HG02759 (cell line): Measurements from ENCODE around the gene GATA2.

ENCODE experiments used
- ATAC-seq: cut with Tn5 transposase; IDR thresholded peaks from one replicate; pipeline ENCODE4 v1.9.1; 2021; ENCODE audit warnings: mild to moderate bottlenecking, moderate library complexity; ENCODE audit not compliant: unreplicated experiment

GATA2 gene

GRCh38 chr3:128438488-128439072 is 54.4 kb downstream of the GATA2 start:
- ATAC-seq: no peak

DNA sequence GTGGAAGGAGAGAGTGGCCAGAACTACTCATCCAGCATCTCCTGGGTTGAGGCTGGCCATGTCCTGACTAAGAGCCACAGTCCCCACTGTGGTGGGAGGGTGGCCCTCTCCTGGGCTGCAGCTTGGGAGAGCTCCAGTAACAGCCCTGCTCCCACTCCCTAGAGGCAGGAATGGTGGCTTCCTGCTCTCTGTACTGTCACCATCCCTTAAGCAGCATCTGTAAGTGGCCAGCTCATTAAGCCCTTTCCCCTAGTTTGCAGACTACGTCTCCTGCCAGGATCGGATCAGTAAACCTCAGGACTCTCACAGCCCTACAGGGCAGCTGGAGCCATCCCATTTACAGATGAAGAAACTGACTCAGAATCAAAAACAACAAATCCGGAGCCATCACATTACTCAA is 56.8 kb downstream of the GATA2 start:
- no peak for ATAC-seq

- ATAC-seq: no peak
Observed at GRCh38 chr3:128435561-128435960, 57.4 kb downstream of the GATA2 start.

GRCh38 chr3:128435058-128435457 is 57.9 kb downstream of the GATA2 start:
- no peak for ATAC-seq

DNA sequence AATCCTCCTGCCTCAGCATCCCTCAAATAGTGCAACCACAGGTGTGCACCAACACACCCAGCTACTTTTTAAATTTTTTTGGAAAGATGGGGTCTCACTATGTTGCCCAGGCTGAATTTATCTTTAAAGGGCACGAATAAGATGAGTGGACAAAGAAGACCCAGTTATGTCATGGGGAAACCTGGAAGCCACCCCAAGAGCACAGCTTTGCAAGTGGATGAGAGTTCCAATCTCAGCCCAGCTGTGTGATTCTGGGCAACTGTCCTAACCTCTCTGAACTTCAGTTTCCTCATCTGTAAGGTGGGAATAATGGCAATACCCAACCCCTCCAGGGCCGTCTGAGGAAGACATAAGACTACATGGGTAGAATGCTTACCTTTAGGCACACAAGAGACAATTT is 58.5 kb downstream of the GATA2 start:
- ATAC-seq: no peak

- no peak for ATAC-seq
Observed at GRCh38 chr3:128433837-128434165, 59.2 kb downstream of the GATA2 start.

DNA sequence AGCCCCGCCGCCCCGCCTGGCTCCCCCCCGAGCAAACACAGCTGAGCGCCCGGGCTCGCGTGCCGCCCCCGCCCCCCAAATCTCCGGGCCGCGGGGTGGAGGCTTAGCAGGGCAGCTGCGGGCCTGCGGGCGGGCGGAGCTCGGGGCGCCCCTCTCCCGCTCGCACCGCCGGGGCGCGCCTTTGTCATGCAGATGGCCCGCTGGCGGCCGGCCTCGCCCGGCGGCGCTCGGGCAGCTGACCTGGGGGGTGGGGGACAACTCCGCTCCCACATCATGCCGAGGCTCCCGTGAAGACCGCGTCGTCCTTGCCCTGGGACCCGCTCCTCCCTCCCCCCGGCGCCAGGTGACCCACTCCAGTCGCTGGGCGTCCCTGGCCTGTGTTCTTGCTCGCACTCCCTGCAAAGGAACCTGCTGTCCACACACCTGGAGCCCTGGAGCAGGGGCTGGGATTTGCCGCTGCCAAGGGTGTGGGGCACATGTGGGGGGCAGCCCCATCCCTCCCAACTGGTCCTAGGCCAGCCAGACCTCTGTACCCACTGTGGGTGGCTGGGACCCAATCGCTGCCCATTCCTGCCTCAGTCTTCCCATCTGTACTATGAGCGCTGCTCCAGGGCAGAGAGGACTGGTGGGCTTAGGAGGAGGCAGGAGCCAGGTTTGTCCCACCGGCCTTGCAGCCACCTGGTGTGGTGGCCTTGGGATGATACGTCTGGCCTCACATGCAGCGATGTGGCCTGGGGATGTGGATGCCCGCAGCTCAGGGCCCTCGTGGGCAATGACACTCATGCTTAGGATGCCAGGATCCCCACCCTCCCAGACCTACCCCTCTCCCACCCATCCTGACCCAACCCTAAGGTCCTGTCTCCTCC is 59.8 kb downstream of the GATA2 start:
- no peak for ATAC-seq

DNA sequence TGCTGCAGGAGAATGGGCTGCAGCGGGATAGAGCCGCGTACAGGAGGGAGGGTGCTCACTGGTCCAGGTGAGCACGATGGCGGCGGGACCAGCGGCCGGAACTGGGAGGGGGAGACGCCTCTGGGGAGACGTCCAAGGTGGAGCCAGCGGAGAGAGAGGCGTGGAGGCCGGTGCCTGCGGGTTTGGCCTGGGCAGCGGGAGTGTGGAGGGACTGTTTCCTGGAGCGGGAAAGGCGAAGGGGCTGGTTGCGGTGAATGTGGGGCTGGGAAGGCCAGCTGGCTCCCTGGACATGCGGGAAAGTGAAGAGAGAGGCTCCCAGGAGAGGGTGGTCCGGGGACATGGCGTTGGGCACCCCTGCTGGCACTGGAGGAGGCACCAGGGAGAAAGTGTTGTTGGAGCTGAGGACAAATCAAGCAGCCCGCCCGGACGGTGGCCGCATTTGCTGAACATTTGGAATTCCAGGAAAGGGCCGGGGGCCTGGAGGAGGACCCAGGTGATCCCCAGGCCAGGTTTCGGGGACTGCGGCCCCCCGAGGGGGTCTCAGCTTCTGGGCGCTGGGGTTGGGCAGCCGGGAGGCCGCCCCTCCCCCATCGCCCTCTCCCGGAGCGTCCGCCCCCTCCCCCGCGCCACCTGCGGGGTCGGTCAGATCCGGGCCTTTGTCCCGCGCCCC is 60.6 kb downstream of the GATA2 start:
- ATAC-seq: no peak

- no peak for ATAC-seq
Observed at GRCh38 chr3:128431803-128432300, 61.1 kb downstream of the GATA2 start.

GRCh38 chr3:128430731-128431130 is 62.3 kb downstream of the GATA2 start:
- no peak for ATAC-seq

DNA sequence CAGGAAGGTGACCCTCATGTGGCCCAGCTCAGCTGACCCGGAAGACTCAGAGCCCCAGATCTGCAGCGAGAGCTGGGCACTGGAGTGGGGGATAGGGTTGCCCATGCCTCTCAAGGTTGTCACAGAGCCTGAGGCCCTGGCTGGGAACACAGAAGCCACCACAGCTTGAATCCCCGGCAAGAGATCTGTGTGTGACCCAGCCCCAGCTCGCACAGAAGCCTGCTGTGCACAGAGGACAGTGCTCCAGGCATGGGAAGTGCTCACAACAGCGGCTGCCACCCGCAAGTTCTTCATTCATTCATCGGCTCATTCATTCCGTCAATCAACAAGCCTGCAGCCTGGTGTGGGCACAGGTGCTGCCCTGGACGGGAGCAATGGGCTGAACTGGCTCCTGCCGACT is 62.7 kb downstream of the GATA2 start:
- ATAC-seq: no peak

- no peak for ATAC-seq
Observed at GRCh38 chr3:128429751-128430150, 63.2 kb downstream of the GATA2 start.
